GM23248 (cell line): ENCODE data around the gene F2RL2.

Source experiments
- EZH2 ChIP-seq: fragments of 200-600 bp; sonication (generic); IDR thresholded peaks from 2 replicates; pipeline ENCODE4 v1.6.1; 2018; ENCODE audit warnings: antibody characterized with exemption, mild to moderate bottlenecking; ENCODE audit not compliant: insufficient read depth, poor library complexity, severe bottlenecking
- EZH2phosphoT487 ChIP-seq: fragments of 200-600 bp; sonication (generic); IDR thresholded peaks from 2 replicates; pipeline ENCODE4 v1.6.1; 2018; ENCODE audit warnings: antibody characterized with exemption, moderate library complexity, mild to moderate bottlenecking, low read depth; ENCODE audit not compliant: insufficient read depth

DNA sequence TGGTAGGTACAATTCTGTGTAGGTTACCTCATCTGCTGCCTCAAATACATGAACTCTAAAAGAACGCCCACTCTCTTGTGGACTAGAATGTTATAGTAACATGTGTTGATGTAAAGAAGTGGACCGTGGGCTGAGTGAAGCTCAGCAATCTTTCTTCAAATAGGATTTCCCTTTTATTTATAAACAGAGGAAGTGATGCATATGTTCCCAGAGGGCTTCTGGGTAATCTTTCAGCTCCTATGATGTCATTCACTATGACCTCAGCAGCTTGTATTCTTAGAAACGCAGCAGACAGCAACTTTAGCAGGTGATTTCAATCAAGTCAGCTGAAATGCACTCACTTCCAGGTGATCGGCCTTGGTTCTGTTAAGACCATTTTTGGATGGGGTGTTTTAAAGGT, 14.4 kb downstream of the F2RL2 start:
- TF ChIP-seq EZH2phosphoT487 = no peak
- no peak for TF ChIP-seq EZH2
